HG02885 (cell line): Measurements from ENCODE around the gene PIK3C2A.

Experiments used
- ATAC-seq: cut with Tn5 transposase; IDR thresholded peaks from one replicate; pipeline ENCODE4 v1.9.1; 2021; ENCODE audit warnings: mild to moderate bottlenecking; ENCODE audit not compliant: unreplicated experiment, poor library complexity

PIK3C2A gene

DNA sequence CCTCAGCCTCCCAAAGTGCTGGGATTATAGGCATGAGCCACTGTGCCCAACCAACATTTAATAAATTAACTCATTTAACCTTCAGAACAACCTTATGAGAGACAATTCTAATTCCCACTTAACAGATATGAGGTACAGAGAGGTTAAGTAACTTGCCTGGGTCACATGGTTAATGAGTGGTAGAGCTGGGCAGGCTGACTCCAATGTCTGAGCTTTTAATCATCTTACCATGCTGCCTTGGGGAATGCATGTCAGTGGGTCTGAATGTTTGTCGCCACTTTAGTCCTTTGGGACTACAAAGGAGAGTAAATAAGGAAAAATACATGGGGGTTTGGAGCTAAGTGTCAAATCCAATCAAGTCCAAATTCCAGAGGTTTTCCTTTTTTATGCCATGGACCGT is 11.2 kb upstream of the PIK3C2A start:
- no peak for ATAC-seq

DNA sequence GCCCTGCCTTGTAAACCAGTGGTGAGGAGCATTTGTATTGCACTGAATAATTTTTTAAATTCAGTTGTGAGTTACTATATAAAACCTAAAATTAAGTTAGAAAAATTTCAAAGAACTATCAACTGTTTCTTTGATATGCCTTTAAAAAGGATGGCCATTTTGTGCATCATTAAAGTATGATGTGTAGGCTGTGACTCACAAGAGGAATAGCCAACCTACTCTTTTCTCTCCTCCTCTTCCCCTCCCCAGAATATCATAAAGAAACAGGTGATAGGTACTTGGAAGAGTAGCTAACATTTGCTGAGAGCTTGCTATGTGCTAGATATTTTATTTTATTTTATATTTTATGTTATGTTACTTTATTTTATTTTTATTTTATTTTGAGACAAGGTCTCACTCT is 10.6 kb upstream of the PIK3C2A start:
- ATAC-seq, result no peak

DNA sequence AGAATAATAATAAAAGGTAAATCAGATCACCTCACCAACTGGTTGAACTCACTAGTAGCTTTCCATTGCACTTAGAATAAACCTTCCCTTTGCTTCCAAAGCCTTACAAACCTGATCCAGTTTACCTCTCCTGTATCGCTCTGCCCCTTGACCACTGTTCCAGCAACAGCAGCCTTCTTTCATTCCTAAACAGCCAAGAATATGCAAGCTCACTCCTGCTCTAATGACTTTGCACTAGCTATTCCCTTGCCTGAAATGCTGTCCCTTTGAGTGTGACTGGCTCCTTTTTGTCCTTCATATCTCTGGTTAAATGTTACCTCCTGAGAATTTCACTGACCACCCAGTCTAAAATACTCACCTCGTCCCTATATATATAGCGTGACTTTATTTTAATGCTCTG is 9.6 kb upstream of the PIK3C2A start:
- ATAC-seq, result no peak

DNA sequence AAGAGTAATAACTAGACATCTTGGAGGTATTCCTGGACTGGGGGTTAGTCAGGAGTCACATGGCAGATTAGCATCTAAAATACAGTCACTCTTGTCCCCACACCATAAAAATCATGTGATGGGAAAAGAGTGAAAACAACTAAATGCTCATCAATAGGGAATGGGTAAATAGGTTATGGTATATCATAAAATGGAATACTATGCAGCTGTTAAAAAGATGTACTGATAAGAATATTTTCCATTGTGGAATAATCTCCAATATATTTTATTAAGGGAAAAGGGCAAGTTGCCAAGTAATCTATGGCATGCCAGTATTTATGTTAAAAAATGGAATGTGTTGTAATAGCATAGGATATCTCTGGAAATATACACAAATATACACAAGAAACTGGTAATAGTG is 6.6 kb upstream of the PIK3C2A start:
- no peak for ATAC-seq

DNA sequence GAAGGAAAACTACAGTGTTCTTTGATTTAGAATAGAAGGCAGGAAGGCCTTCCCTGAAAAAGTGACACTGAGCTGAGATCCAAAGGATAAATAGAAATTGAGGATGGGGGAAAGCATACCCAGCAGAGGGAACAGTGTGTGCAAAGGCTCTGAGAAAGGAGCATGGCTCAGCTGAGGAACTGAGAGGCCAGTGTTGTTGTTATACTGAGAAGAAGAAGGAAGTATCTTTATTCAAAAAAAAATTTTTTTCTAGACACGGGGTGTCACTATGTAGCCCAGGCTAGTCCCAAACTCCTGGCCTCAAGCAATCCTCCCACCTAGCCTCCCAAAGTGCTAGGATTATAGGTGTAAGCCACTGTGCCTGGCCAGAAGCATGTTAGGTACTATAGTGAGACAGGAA is 3.5 kb upstream of the PIK3C2A start:
- no peak for ATAC-seq

DNA sequence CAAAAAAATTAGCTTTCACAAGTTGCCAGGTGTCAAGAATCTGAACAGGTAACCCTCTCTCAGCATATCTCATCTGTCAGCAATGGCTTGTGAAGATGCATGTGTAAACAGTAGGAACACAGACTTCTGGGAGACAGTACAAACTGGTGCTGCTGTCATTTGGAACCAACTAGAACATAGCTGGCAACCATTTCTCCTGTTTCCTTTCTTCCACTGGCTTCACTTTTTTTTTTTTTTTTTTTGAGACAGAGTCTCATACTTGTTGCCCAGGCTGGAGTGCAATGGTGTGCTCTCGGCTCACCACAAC is 2.1 kb upstream of the PIK3C2A start:
- ATAC-seq, result no peak

DNA sequence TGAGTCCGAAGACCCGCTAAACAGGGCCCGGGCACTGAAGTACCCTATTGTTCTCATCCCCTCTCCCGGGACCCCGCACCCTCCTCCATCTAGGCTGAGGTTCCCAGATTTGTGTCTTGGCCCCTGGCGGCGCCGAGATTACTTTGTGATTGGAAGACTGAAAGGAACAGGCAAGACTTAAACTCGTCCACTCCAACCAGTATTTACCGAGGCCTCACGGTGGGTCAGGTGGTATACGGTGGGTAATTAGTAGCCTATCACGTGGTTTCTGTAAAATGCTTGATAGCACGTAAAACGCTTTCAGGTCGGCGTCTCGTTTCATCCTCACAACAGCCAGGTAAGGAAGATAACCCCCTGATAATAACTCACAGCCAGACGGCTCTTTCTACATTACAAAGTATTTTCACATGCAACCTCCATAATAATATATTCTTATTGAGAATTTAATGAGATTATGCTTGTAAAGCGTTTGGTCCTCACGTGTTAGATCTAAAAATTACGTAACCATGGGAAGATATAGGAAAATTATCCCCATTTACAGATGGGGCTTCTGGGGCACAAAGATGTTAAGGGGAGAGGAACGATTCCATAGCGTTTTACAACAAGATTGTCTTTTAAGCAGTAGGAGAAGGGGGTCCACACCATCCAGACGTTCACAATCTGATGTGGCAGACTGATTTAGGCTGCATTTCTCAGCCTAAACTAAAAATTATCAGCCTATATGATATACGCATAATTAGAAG is 642 bp upstream of the PIK3C2A start:
- ATAC-seq, result peak; percentile 55

DNA sequence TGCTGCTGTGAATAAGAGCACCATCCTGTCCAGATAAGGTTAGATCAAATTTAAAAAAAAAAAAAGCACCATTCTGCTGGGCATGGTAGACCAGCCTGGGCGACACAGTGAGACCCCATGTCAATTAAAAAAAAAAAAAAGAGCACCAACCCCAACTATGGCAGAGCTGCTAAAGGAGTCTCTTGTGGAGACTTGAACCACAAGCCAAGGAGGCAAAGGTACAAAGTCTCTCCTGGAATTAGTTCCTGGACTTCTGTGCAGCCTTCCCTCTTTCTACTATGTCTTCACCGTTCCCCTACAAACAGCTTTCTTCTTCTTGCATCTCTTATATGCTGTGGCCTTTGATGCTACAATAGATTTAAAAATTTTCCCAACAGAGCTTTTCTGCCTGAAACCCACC is 1.3 kb downstream of the PIK3C2A start:
- ATAC-seq, result no peak

DNA sequence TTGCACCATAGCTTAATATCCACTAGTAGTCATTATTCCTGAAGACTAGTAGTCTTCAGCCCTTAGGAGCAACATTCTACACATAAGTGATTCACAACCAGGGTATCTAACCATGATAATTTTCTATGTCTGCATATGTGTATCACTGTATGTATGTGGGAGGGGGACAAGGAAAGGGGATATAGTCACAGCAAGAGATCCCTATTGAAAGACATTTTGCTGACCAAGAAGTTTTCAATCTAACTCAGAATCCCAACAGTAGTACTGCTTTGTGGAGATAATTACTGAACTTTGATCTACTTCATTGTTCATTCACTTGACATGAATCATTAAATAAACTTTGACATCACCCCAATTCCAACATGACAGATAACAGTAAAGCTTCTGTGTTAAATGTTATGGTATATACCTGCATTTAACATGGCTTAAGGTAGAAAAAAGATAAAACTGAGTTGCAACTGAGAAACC is 10.3 kb downstream of the PIK3C2A start:
- no peak for ATAC-seq

DNA sequence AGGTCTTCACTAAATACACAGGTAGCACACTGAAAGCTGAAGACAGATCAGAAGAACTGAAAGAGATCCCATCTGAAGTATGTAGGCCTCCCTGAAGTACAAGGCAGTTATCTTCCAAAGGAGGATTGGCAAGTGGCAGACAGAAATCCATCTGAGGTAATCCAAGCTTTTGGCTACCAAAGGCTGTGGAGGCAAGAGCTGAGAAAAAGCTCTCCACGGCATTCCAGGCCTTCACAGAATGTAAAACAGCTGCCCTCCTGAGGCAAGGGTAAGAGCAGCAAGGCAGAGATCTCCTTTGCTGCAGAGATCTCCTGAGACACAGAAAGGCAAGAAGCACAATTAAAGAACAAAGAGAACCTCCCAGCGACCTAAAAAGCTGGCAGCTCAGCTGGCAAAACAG is 19.1 kb downstream of the PIK3C2A start:
- no peak for ATAC-seq

DNA sequence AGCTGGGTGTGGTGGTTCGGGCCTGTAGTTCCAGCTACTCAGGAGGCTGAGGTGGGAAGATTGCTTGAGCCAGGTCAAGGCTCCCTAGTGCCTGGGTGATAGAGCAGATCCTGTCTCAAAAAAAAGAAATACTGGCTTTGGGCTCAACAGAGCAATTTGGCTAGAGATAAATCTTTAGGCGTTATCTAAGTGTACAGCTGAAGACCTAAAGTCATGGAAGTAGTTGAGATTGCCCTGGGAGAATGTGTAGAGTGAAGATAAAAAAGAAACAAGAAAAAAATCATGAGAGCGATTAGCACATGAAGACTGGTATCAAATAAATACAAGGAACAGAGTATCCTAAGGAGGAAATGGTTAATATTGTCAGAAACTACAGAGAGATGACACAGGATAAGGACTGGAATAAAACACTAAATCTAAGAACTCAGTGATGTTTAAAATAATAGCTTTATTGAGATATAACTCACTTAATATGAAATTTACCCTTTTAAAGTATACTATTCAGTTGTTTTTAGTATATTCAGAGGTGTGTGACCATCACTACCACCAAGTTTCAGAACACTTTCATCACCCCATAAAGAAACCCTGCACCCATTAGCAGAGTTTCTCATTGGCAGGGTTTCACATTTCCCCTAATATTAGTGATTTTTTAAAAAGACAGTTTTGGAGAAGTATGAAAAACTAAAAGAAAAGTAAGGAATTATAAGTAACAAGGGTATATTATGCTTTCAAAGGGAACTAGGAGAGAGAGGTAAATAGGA is 20.7 kb downstream of the PIK3C2A start:
- no peak for ATAC-seq

DNA sequence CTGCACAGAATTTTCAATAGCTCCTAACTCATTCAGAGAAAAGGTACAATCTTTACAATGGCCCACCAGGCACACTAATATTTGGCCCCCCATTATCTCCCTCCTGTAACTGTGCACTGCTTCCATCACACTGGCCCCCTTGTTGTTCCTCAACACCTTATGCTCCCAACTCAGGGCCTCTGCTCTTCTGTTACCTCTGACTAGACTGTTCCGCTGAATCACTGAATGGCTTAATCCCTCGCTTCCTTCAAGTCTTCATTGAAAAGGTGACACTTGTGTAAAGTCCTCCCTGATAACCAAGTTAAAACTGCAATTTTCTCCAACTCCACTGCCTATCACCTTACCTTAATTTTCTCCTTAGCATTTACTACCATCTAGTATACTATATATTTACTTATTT is 21.8 kb downstream of the PIK3C2A start:
- no peak for ATAC-seq

DNA sequence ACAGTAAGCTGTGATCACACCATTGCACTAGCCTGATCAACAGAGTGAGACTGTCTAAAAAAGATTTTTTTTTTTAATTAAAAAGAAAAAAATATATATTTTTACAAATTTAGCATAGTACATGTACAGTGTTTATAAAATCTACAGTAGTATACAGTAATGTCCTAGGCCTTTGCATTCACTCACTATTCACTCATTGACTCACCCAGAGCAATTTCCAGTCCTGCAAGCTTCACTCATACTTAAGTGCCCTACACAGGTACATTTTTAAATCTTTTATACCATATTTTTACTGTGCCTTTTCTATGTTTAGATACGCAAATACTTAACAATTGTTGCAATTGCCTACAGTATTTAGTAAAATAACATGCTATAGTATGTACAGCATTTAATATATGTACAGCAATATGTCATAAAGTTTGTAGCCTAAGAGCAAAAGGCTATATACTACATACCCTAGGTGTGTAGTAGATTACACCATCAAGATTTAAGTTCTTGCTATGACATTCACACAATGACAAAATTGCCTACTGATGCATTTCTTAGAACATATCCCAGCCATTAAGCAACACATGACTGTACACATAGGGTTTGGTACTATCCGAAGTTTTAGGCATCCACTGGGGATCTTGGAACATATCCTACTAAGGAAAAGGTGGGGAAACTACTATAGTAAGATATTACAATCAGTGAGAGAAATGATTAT is 22.8 kb downstream of the PIK3C2A start:
- no peak for ATAC-seq

DNA sequence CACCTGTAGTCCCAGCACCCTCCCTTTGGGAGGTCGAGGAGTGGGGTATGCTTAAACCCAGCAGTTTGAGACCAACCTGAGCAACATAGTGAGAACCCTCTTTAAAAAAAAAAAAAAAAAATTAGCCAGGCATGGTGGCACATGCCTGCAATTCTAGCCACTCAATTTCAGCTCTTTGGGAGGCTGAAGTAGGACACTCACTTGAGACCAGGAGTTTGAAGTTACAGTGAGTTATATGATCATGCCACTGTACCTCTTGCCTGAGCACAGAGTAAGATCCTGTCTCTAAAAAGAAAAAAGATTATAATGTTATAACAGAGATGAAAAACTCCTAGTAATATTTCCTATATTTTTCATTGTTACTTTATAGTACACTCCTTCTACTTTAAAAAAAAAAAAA is 23.9 kb downstream of the PIK3C2A start:
- ATAC-seq, result no peak

DNA sequence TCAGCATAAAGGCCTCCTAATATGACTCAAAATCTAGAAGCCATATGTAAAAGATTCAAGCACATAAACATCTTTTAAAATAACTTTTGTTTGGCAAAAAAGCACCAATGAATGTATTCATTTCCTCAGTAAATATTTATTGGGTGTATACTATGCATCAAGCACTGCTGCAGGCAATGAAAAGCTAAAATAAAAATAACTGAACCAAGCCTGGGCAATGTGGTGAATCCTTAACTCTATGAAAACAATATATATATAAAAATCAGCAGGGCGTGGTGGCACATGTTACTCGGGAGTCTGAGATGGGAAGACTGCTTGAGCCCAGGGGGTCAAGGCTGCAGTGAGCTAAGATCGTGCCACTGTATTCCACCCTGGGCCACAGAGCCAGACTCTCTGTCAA is 27.8 kb downstream of the PIK3C2A start:
- ATAC-seq, result no peak

DNA sequence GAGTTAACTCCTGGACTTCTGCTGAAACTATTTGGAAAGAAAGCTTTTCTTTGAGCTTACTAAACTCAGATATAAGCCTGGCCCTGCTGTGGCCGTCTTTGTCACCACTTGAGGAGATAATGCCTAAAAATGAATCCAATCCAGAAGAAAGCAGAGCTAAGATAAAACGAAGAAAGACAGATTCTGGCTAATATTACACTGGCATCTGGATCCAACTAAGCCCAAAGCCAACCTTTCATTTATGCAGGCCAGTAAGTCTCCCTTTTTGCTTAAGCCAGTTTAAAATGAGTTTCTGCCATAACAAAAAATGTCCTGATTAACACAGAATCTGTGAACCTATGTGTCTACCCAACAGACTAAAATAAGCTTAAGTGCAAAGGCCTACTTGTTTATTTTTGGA is 34.5 kb downstream of the PIK3C2A start:
- ATAC-seq, result no peak

DNA sequence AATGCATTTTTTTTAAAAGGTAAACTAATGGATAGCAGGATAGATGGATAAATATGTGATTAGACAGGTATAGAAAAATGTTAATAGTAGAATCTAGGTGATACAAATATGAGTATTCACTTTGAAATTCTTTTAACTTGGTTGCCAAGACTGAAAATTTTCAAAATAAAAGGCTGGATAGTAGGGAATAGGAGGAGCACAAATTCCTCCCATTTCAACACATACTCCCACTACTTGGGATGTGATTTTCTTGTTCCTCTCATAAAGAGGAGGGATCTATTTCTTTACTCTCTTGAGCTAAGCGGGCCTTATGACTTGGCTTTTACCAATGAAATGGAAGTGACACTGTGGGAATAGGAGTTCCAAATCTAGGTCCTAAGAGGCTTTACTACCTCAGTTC is 35.9 kb downstream of the PIK3C2A start:
- ATAC-seq, result no peak

DNA sequence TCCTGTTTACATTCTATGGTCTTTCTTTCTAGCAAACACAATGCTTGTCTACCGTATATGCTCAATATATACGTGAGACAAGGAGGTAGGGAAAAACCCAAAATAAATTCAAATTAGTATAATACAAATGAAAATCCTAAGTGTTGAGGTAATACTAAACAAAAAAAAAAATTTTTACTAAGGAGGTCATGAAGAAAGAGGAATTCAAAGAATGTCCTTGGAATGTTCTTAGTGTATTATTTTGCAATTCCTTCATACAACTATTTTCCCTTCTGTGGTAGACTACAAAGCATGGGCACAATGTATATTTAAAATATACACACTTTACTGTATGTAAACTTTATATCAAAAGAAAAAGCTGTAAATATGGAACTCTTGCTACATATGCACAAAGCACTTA is 36.4 kb downstream of the PIK3C2A start:
- ATAC-seq, result no peak

DNA sequence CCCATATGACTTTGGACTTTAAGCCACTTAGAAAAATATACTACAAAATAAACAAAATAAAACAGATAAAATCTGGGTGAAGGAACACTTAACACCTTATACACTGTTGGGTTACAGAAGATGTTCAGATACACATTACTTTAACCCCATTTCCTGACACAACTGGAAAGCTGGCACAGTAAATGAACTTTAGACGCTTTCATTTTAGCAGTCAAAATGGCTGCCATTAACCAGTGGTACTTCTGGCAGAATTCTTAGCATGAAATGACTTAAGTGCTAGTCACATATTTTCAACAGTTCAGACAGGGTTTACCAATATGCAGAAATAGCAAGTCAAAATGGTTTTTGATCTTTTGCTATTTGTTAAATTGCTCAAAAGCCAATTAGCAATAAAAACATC is 37.9 kb downstream of the PIK3C2A start:
- ATAC-seq, result no peak

DNA sequence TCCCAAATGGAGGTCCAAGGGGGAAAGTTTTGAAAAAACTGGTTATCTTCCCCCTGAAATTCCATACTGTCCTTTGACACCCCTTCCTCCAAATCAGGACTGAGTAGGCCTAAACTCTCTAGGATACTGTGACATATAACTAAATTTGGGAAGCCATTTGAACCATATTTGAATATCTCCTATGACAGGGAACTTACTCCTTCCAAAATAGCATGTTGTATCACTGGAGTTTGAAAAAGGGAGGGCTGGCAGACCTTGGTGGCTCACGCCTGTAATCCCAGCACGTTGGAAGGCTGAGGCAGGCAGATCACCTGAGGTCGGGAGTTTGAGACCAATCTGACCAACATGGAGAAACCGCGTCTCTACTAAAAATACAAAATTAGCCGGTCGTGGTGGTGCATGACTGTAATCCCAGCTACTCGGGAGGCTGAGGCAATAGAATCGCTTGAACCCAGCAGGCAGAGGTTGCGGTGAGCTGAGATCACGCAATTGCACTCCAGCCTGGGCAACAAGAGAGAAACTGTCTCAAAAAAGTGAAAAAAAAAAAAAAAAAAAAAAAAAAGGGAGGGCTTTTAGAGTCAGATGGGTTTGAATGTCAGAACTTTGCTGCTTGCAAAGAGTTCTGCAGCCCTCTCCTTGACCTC is 42.4 kb downstream of the PIK3C2A start:
- no peak for ATAC-seq
